Right lobe of liver (tissue), 4 donors: ENCODE measurements around the gene SEMA6B.

Experiments used
- CTCF ChIP-seq, 4 donors: fragments of 200-600 bp in 3 of 4; fragments of 450-650 bp in 1 of 4; IDR thresholded peaks; one replicate each; pipeline versions ENCODE4 v1.5.1 to v1.8.0; 2016 to 2022; ENCODE audit warnings: antibody characterized with exemption in 4 of 4, mild to moderate bottlenecking in 2 of 4
- POLR2A ChIP-seq: fragments of 450-650 bp; IDR thresholded peaks from one replicate; pipeline ENCODE4 v1.6.1; 2017; ENCODE audit warnings: antibody characterized with exemption, mild to moderate bottlenecking
- donor health status: DM: no; HTN: no; CAD: no.
- donor health status: DM: no; HTN: no; CAD: no.
- donor health status: DM: no; HTN: yes; CAD: no.

DNA sequence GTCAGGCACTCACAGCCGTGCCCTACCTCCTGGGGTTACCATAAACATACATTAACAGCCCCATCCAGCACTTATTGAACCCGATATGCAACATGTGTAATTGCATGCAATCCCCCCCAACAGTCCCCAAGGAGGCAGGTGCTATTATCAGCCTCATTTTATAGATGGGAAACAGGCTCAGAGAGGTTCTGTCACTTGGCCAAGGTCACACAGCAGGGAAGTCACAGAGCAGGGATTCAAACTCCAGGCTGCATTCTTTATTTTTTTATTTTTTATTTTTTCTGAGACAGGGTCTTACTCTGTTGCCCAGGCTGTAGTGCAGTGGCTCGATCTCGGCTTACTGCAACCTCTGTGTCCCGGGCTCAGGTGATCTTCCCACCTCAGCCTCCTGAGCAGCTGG is 41.4 kb upstream of the SEMA6B start:
- TF ChIP-seq CTCF (IDR thresholded peaks at IDR 0.05), result no peak
- TF ChIP-seq POLR2A, result no peak
